ENCODE results near the gene RPN2. TPM values are rescaled to one million over a fixed set of nuclear protein-coding genes. Genes with fewer than 3 reads are reported as not detected.

The RPN2 gene
- total and polyA plus RNA-seq, 9 of the 15 experiments (the other 6 are each of a cell fraction or from before 2014, with no cell fraction given) = 168 to 548 (median 325) TPM

- TF ChIP-seq, protein P1, sequence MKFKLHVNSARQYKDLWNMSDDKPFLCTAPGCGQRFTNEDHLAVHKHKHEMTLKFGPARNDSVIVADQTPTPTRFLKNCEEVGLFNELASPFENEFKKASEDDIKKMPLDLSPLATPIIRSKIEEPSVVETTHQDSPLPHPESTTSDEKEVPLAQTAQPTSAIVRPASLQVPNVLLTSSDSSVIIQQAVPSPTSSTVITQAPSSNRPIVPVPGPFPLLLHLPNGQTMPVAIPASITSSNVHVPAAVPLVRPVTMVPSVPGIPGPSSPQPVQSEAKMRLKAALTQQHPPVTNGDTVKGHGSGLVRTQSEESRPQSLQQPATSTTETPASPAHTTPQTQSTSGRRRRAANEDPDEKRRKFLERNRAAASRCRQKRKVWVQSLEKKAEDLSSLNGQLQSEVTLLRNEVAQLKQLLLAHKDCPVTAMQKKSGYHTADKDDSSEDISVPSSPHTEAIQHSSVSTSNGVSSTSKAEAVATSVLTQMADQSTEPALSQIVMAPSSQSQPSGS (CRISPR knock-in tag; IDR thresholded peaks at IDR 0.05) = no peak
- TF ChIP-seq SAFB2 (IDR thresholded peaks at IDR 0.05; ENCODE audit: borderline replicate concordance, low read depth, low read length, severe bottlenecking) = no peak
- TF ChIP-seq EP300 (IDR thresholded peaks at IDR 0.05; ENCODE audit: low read length) = no peak; the same call in 1 of the 2 replicates
- TF ChIP-seq ZNF280B (CRISPR knock-in tag; IDR thresholded peaks at IDR 0.05) = no peak
- no peak for TF ChIP-seq NFATC3 (IDR thresholded peaks at IDR 0.05)
- TF ChIP-seq TAL1 (IDR thresholded peaks at IDR 0.05) = no peak
- TF ChIP-seq ETV1 (tag; conservative IDR thresholded peaks at IDR 0.05; ENCODE audit: low read depth) = peak; percentile 96
- TF ChIP-seq, protein P2, sequence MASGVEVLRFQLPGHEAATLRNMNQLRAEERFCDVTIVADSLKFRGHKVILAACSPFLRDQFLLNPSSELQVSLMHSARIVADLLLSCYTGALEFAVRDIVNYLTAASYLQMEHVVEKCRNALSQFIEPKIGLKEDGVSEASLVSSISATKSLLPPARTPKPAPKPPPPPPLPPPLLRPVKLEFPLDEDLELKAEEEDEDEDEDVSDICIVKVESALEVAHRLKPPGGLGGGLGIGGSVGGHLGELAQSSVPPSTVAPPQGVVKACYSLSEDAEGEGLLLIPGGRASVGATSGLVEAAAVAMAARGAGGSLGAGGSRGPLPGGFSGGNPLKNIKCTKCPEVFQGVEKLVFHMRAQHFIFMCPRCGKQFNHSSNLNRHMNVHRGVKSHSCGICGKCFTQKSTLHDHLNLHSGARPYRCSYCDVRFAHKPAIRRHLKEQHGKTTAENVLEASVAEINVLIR (CRISPR knock-in tag; IDR thresholded peaks at IDR 0.05) = no peak
- no peak for TF ChIP-seq ZFP1 (CRISPR knock-in tag; IDR thresholded peaks at IDR 0.05)
- no peak for TF ChIP-seq NFXL1 (CRISPR knock-in tag; IDR thresholded peaks at IDR 0.05)
- TF ChIP-seq ZNF589 (CRISPR knock-in tag; IDR thresholded peaks at IDR 0.05; ENCODE audit: low read depth) = no peak
- TF ChIP-seq ZC3H11A (IDR thresholded peaks at IDR 0.05; ENCODE audit: low read depth, low read length) = no peak
- no peak for TF ChIP-seq ZNF551 (CRISPR knock-in tag; IDR thresholded peaks at IDR 0.05)
- peak; percentile 26; the same call in 1 of the 2 replicates for TF ChIP-seq ZBTB7A (IDR thresholded peaks at IDR 0.05; ENCODE audit: borderline replicate concordance, control insufficient read depth, low read depth, low read length)
- TF ChIP-seq HMGXB4 (CRISPR knock-in tag; IDR thresholded peaks at IDR 0.05) = peak; percentile 82
- TF ChIP-seq CBX1 (IDR thresholded peaks at IDR 0.05; ENCODE audit: low read depth) = no peak
- TF ChIP-seq HLTF (IDR thresholded peaks at IDR 0.05) = 0 out of 2 replicates have a peak, but pooled peaks have one; percentile 41
- TF ChIP-seq JUN (IDR thresholded peaks at IDR 0.05; ENCODE audit: borderline replicate concordance, low read depth, low read length) = no peak
- no peak for TF ChIP-seq JUN (CRISPR knock-in tag; IDR thresholded peaks at IDR 0.05; ENCODE audit: borderline replicate concordance)
Measured at GRCh38 chr20:37178839-37179682, at the start of gene RPN2, which contains the start of gene MROH8 (continued).
